ENCODE data around the gene ESPNL.

Gene ESPNL

GRCh38 chr2:238106698-238107524 is 6.8 kb downstream of the ESPNL start:
- Histone ChIP-seq H3K9me2 (replicated peaks; ENCODE audit: low read depth, low read length) (no peaks in the 10 kb centered on the region), H3K4me1 (ENCODE audit: insufficient read depth, low read length, poor library complexity, severe bottlenecking) (peaks cover 48% of the 10 kb centered on the region), H3K27me3 (ENCODE audit: insufficient read depth, low read length, poor library complexity, severe bottlenecking) (no peaks in the 10 kb centered on the region), H4K20me1 (ENCODE audit: insufficient read depth, low read length, poor library complexity, severe bottlenecking) (no peaks in the 10 kb centered on the region), H3K4me3 (ENCODE audit: low read length, poor library complexity, severe bottlenecking) (no peak overlapping the region), H3F3A (ENCODE audit: low read depth) (no peaks in the 10 kb centered on the region), H3K36me3 (ENCODE audit: insufficient read depth, low read length) (no peaks in the 10 kb centered on the region), H2AFZ (ENCODE audit: low read length) (no peak overlapping the region), H3K79me2 (ENCODE audit: insufficient read depth, low read length) (no peaks in the 10 kb centered on the region), H3K9me3 (ENCODE audit: insufficient read depth, low read depth, low read length) (no peaks in the 10 kb centered on the region), H3K9ac (ENCODE audit: low read depth, low read length, poor library complexity, severe bottlenecking) (peak overlapping the region; percentile 68), H3K4me2 (ENCODE audit: low read depth, low read length, poor library complexity, severe bottlenecking) (peak overlapping the region; percentile 74)
- TF ChIP-seq, protein P1, sequence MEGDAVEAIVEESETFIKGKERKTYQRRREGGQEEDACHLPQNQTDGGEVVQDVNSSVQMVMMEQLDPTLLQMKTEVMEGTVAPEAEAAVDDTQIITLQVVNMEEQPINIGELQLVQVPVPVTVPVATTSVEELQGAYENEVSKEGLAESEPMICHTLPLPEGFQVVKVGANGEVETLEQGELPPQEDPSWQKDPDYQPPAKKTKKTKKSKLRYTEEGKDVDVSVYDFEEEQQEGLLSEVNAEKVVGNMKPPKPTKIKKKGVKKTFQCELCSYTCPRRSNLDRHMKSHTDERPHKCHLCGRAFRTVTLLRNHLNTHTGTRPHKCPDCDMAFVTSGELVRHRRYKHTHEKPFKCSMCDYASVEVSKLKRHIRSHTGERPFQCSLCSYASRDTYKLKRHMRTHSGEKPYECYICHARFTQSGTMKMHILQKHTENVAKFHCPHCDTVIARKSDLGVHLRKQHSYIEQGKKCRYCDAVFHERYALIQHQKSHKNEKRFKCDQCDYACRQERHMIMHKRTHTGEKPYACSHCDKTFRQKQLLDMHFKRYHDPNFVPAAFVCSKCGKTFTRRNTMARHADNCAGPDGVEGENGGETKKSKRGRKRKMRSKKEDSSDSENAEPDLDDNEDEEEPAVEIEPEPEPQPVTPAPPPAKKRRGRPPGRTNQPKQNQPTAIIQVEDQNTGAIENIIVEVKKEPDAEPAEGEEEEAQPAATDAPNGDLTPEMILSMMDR (conservative IDR thresholded peaks at IDR 0.05; ENCODE audit: low read length), result peak; percentile 50; the same call in 1 of the 2 replicates
- no peak for TF ChIP-seq EZH2phosphoT487 (IDR thresholded peaks at IDR 0.05; ENCODE audit: borderline replicate concordance)

GRCh38 chr2:238107525-238108422 is 7.6 kb downstream of the ESPNL start:
- Histone ChIP-seq H3K4me2 (ENCODE audit: low read depth, low read length, poor library complexity, severe bottlenecking) (peak overlapping the region; percentile 74), H3K79me2 (ENCODE audit: insufficient read depth, low read length) (no peaks in the 10 kb centered on the region), H3F3A (ENCODE audit: low read depth) (no peaks in the 10 kb centered on the region), H3K4me1 (ENCODE audit: insufficient read depth, low read length, poor library complexity, severe bottlenecking) (peaks cover 48% of the 10 kb centered on the region), H3K9me3 (ENCODE audit: insufficient read depth, low read depth, low read length) (0 out of 2 replicates have a peak, but pooled peaks cover 2% of the 10 kb centered on the region), H3K9me2 (replicated peaks; ENCODE audit: low read depth, low read length) (no peaks in the 10 kb centered on the region), H3K36me3 (ENCODE audit: insufficient read depth, low read length) (no peaks in the 10 kb centered on the region), H3K9ac (ENCODE audit: low read depth, low read length, poor library complexity, severe bottlenecking) (peak overlapping the region; percentile 68), H3K4me3 (ENCODE audit: low read length, poor library complexity, severe bottlenecking) (peak overlapping the region; percentile 59), H4K20me1 (ENCODE audit: insufficient read depth, low read length, poor library complexity, severe bottlenecking) (no peaks in the 10 kb centered on the region), H2AFZ (ENCODE audit: low read length) (no peak overlapping the region), H3K27me3 (ENCODE audit: insufficient read depth, low read length, poor library complexity, severe bottlenecking) (no peaks in the 10 kb centered on the region)
- TF ChIP-seq, protein P1 (conservative IDR thresholded peaks at IDR 0.05; ENCODE audit: low read length), result no peak
- no peak for TF ChIP-seq EZH2phosphoT487 (IDR thresholded peaks at IDR 0.05; ENCODE audit: borderline replicate concordance)

- Histone ChIP-seq H3F3A (ENCODE audit: low read depth) (no peaks in the 10 kb centered on the region), H3K36me3 (ENCODE audit: insufficient read depth, low read length) (no peaks in the 10 kb centered on the region), H3K9me3 (ENCODE audit: insufficient read depth, low read depth, low read length) (0 out of 2 replicates have a peak, but pooled peaks cover 3% of the 10 kb centered on the region), H2AFZ (ENCODE audit: low read length) (peak overlapping the region; percentile 37; the same call in 1 of the 2 replicates), H4K20me1 (ENCODE audit: insufficient read depth, low read length, poor library complexity, severe bottlenecking) (no peaks in the 10 kb centered on the region), H3K4me3 (ENCODE audit: low read length, poor library complexity, severe bottlenecking) (peak overlapping the region; percentile 59), H3K9me2 (replicated peaks; ENCODE audit: low read depth, low read length) (no peaks in the 10 kb centered on the region), H3K4me1 (ENCODE audit: insufficient read depth, low read length, poor library complexity, severe bottlenecking) (peaks cover 48% of the 10 kb centered on the region), H3K4me2 (ENCODE audit: low read depth, low read length, poor library complexity, severe bottlenecking) (peak overlapping the region; percentile 74), H3K27me3 (ENCODE audit: insufficient read depth, low read length, poor library complexity, severe bottlenecking) (no peaks in the 10 kb centered on the region), H3K9ac (ENCODE audit: low read depth, low read length, poor library complexity, severe bottlenecking) (peak overlapping the region; percentile 68), H3K79me2 (ENCODE audit: insufficient read depth, low read length) (no peaks in the 10 kb centered on the region)
- TF ChIP-seq EZH2phosphoT487 (IDR thresholded peaks at IDR 0.05; ENCODE audit: borderline replicate concordance), result no peak
- TF ChIP-seq, protein P1 (conservative IDR thresholded peaks at IDR 0.05; ENCODE audit: low read length), result no peak
These were observed 8.5 kb downstream of the ESPNL start for GRCh38 chr2:238108423-238109183.
